ENCODE results near the gene SPATA9. TPM values are rescaled to one million over a fixed set of nuclear protein-coding genes. Genes with fewer than 3 reads are reported as not detected.

SPATA9 gene
- total RNA-seq, 1 experiment from 2014 or later = 0.15 TPM

DNA sequence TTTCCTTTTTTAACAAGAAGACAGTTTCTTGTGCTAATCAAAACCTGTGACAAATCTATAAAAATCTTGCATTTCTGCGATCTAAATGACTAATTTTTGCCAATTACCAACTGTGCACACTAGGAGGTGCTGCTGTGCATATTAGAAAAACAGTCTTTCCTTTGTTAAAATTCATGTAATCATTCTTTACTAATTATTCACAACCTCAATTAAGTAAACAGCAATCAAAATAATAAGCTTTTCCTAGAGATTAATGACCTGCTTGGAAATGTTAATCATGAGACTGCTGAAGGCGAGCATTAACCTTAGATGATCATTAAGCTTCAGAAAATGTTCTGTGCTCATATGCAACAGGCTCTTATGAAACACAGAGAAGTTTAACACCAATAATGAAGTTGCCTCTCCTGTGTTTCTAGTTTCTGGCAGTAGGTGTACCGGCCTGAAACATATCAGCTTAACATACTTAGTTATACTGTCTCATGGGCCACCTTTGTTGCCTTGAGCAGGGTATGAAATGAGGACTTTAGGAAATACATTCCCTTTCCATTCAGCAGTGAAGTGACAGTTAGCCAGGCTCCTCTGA is 18.5 kb downstream of the SPATA9 start:
- ChIA-PET POLR2A (no interaction called here), CTCF (interaction anchor here (0.6 to 1.2 kb wide), 6 partner anchors 66 to 564 kb away, joined by 3 to 4 read pairs (median 3); partner anchors contain the start of gene RHOBTB3)
- in situ Hi-C loops (cut with HindIII; ENCODE audit: low pct_unique_long_range_greater_than_20kb, low sequenced_read_pairs) = no loop called here
- DNase-seq (ENCODE audit: low read depth, low spot score) (no peak), ATAC-seq (peak; percentile 60; the same call in 1 of the 2 replicates)
- Histone ChIP-seq H3K4me3 (ENCODE audit: low read depth in 2 of 2, low read length in 2 of 2) (no peak overlapping the region), H3K9me3 (ENCODE audit: control insufficient read depth, insufficient read depth, low read depth, low read length) (no peaks in the 10 kb centered on the region), H3K27me3 (ENCODE audit: control insufficient read depth, insufficient read depth, low read length) (no peaks in the 10 kb centered on the region), H3K27ac (ENCODE audit: low read length) (peak overlapping the region; percentile 78), H3K36me3 (ENCODE audit: control insufficient read depth, insufficient read depth, low read length) (no peaks in the 10 kb centered on the region), H3K4me1 (ENCODE audit: control insufficient read depth, insufficient read depth, low read length) (peaks cover 7% of the 10 kb centered on the region)
- TF ChIP-seq, protein P1, sequence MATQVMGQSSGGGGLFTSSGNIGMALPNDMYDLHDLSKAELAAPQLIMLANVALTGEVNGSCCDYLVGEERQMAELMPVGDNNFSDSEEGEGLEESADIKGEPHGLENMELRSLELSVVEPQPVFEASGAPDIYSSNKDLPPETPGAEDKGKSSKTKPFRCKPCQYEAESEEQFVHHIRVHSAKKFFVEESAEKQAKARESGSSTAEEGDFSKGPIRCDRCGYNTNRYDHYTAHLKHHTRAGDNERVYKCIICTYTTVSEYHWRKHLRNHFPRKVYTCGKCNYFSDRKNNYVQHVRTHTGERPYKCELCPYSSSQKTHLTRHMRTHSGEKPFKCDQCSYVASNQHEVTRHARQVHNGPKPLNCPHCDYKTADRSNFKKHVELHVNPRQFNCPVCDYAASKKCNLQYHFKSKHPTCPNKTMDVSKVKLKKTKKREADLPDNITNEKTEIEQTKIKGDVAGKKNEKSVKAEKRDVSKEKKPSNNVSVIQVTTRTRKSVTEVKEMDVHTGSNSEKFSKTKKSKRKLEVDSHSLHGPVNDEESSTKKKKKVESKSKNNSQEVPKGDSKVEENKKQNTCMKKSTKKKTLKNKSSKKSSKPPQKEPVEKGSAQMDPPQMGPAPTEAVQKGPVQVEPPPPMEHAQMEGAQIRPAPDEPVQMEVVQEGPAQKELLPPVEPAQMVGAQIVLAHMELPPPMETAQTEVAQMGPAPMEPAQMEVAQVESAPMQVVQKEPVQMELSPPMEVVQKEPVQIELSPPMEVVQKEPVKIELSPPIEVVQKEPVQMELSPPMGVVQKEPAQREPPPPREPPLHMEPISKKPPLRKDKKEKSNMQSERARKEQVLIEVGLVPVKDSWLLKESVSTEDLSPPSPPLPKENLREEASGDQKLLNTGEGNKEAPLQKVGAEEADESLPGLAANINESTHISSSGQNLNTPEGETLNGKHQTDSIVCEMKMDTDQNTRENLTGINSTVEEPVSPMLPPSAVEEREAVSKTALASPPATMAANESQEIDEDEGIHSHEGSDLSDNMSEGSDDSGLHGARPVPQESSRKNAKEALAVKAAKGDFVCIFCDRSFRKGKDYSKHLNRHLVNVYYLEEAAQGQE (IDR thresholded peaks at IDR 0.05; ENCODE audit: insufficient read depth in 1 of 2, low read depth in 2 of 2, low read length in 1 of 2) = no peak
- TF ChIP-seq, protein P2, sequence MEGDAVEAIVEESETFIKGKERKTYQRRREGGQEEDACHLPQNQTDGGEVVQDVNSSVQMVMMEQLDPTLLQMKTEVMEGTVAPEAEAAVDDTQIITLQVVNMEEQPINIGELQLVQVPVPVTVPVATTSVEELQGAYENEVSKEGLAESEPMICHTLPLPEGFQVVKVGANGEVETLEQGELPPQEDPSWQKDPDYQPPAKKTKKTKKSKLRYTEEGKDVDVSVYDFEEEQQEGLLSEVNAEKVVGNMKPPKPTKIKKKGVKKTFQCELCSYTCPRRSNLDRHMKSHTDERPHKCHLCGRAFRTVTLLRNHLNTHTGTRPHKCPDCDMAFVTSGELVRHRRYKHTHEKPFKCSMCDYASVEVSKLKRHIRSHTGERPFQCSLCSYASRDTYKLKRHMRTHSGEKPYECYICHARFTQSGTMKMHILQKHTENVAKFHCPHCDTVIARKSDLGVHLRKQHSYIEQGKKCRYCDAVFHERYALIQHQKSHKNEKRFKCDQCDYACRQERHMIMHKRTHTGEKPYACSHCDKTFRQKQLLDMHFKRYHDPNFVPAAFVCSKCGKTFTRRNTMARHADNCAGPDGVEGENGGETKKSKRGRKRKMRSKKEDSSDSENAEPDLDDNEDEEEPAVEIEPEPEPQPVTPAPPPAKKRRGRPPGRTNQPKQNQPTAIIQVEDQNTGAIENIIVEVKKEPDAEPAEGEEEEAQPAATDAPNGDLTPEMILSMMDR (IDR thresholded peaks at IDR 0.05) = peak; percentile 82
- intact Hi-C loops (cut with micrococcal nuclease; ENCODE audit: unreplicated experiment) = loop anchor here (5.0 kb wide), 1 partner anchor 68 kb away; the partner anchor contains the start of gene RHOBTB3
- no TSS peak for BruUV-seq (replicated peaks)

DNA sequence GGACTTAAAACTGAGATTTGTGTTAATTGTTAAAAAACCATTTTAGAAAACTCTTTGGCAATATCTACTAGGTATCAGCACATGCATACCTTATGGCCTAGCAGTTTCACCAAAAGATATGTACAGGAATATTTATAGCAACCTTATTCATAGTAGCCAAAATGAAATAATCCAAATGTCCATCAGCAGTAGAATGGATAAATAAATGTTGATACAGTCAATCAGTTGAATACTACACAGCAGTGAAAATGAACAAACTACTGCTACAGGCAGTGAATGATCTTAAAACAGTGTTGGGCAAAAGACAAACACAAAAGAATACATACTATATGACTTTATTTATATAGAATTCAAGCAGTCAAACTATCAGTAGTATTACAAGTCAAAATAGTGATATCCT is 19.8 kb downstream of the SPATA9 start:
- BruUV-seq (replicated peaks) = no TSS peak
- no peak for ATAC-seq
- Histone ChIP-seq H3K9me3 (ENCODE audit: control insufficient read depth, insufficient read depth, low read depth, low read length) (no peaks in the 10 kb centered on the region), H3K27me3 (ENCODE audit: control insufficient read depth, insufficient read depth, low read length) (no peaks in the 10 kb centered on the region), H3K4me1 (ENCODE audit: control insufficient read depth, insufficient read depth, low read length) (peaks cover 7% of the 10 kb centered on the region), H3K27ac (ENCODE audit: low read length) (no peak overlapping the region), H3K4me3 (ENCODE audit: low read depth in 2 of 2, low read length in 2 of 2) (no peak overlapping the region), H3K36me3 (ENCODE audit: control insufficient read depth, insufficient read depth, low read length) (no peaks in the 10 kb centered on the region)
- no peak for TF ChIP-seq TCF7L2 (IDR thresholded peaks at IDR 0.05; ENCODE audit: low read depth, low read length)
- TF ChIP-seq POLR2AphosphoS5 (IDR thresholded peaks at IDR 0.05; ENCODE audit: low read depth, low read length) = no peak
- TF ChIP-seq SIN3A (IDR thresholded peaks at IDR 0.05; ENCODE audit: borderline replicate concordance, insufficient read depth, low read depth, low read length) = no peak
- TF ChIP-seq, protein P2 (IDR thresholded peaks at IDR 0.05) = no peak
- TF ChIP-seq, protein P1 (IDR thresholded peaks at IDR 0.05; ENCODE audit: insufficient read depth in 1 of 2, low read depth in 2 of 2, low read length in 1 of 2) = no peak
- in situ Hi-C loops (cut with HindIII; ENCODE audit: low pct_unique_long_range_greater_than_20kb, low sequenced_read_pairs) = no loop called here
- intact Hi-C loops (cut with micrococcal nuclease; ENCODE audit: unreplicated experiment) = loop anchor here (5.0 kb wide), 1 partner anchor 69 kb away; the partner anchor contains the start of gene RHOBTB3
- CTCF ChIA-PET = no interaction called here
- DNase-seq (ENCODE audit: low read depth, low spot score) = no peak
- POLR2A ChIA-PET = no interaction called here
